WI38 (cell line): ENCODE results near the gene CYLD.

ENCODE experiments used
- H3K4me3 ChIP-seq: 2 replicates; pipeline ENCODE4 v1.5.1; 2011; ENCODE audit warnings: low read depth, mild to moderate bottlenecking, control low read depth, low read length
- TF ChIP-seq, protein P1 (sequence below): IDR thresholded peaks from 2 replicates; pipeline ENCODE4 v1.5.1; 2012; ENCODE audit warnings: low read depth, mild to moderate bottlenecking, control low read depth, low read length

CYLD gene

DNA sequence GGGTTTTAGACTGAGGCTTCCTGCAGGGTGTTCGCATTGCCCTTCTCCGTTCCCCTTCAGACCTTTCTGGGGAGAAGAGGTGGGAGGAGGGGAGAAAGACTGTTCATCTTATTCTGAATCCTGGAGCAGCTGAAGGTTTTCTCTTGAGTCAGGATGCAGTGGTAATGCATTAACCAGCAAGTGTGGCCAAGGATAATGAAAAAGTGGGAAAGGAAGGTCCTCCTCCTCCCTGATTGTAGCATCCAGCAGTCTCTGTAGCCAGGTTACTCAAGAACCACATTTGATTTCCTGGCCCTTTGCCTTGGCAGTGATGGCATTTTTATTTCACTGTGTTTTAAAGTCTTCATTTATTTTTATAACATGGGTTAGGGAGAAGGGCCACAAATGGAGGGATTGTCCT lies 59.1 kb downstream of the CYLD start:
- TF ChIP-seq, protein P1, sequence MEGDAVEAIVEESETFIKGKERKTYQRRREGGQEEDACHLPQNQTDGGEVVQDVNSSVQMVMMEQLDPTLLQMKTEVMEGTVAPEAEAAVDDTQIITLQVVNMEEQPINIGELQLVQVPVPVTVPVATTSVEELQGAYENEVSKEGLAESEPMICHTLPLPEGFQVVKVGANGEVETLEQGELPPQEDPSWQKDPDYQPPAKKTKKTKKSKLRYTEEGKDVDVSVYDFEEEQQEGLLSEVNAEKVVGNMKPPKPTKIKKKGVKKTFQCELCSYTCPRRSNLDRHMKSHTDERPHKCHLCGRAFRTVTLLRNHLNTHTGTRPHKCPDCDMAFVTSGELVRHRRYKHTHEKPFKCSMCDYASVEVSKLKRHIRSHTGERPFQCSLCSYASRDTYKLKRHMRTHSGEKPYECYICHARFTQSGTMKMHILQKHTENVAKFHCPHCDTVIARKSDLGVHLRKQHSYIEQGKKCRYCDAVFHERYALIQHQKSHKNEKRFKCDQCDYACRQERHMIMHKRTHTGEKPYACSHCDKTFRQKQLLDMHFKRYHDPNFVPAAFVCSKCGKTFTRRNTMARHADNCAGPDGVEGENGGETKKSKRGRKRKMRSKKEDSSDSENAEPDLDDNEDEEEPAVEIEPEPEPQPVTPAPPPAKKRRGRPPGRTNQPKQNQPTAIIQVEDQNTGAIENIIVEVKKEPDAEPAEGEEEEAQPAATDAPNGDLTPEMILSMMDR: no peak
- H3K4me3 ChIP-seq: no peak overlapping the region

DNA sequence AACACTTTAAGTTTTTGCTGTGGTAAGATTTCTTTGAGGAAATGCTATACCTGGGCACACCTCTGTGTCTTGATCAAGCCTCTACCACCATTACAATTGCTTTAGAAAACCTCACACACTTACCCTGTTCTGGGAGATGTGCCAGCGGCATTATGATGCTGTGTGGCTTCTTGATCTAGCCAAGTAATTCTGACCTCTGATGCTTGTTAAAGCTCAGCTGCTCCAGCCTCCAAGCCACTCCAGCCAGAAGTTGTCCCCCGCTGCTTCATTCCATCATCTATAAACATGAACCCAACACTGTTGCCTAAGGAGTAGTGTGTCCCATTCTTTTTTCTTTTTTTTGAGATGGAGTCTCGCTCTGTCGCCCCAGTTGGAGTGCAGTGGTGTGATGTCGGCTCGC lies 60.1 kb downstream of the CYLD start:
- TF ChIP-seq, protein P1: no peak
- H3K4me3 ChIP-seq: no peak overlapping the region

DNA sequence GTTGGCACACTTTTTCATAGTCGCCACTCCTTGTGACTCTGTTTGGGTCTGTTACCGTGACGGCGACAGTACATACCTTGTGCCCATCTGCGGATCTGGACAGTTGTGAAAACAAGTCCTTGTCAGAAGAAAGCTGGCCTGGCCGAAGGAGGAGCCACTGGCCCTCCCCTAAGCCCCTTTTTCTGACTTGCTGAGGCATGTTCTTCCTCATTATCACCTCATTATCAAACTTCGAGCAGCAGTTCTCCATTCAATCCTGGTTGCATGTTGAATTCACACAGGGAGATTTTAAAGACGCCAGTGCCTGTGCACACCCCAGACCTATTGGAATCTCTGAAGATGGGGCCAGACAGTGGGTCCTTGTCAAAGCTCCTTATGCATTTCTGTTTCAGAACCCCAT lies 61.1 kb downstream of the CYLD start:
- TF ChIP-seq, protein P1: no peak
- H3K4me3 ChIP-seq: no peak overlapping the region

DNA sequence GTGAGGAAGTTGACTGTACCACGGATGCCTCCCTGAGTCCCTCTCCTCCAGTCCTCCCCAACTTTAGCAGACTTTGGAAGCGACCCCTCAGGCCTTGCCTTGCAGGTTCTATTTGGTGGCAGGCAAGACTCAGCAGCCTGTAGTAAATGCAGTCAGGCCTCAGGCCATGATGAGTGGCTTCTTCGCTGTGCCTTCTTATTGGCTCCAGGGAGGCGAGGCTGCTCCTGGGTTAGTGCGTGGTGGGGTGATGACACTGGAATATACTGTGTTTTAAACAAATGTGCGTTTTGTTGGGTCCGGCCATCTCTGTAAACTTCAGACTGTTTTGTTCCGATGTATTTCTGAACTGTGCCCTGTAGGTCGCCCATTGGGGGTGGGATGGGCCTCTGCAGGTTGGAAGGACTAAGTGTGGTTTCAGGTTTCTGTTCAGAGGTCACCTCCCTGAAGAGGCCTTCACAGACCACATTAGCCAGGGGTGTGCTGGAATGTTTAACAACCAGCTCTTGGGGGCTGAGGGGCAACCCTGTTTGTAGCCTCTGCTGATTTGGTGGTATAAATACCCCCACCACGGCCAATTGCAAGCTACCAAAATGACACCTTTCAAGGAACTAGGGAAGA lies 62.5 kb downstream of the CYLD start:
- TF ChIP-seq, protein P1: no peak

DNA sequence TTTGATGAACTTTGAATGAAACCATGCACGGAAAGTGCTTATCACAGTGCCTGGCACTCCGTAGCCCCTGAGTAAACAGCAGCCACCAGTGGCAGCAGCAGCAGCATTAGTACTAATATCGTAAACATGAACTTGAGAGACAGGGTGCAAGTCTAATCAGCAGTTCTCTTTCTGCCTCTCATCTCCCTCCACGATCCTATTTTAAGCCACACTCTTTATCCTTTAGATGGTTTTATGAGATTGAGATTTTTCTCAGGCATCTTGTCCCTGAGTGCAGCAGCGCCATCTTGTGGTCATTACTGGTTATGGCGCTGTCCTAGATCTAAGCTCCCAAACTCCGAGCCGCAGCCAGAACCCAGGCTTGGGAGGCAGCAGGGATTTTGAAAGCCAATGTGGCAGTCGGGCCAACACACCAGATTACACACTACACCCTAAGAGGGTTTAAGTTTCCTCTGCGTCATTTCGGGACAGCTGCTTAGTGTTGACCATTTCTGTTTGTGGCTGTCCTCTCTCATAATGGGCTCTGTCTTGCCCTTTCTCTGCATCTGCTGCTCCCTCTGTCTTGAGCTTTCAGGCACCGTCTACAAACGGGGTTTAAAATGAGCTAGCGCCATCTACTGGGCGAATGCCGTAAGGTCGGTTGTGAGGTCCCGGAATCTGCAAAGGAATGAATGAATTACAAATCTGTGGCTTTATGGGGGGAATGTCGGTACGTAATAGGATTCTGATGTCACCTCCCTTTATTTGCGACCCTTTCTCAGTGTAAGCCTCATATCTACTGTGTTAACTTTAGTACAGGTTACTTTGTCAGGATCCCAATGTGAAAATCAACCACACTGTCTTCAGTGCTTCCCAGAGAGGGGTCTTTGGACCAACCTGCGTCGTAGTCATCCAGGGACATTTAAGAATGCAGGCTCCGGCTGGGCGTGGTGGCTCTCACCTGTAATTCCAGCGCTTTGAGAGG lies 64.5 kb downstream of the CYLD start:
- H3K4me3 ChIP-seq: peak overlapping the region; percentile 57
- TF ChIP-seq, protein P1: peak; percentile 74

More for the DNA sequence above, 62.5 kb downstream of the CYLD start:
- no peak overlapping the region for H3K4me3 ChIP-seq

DNA sequence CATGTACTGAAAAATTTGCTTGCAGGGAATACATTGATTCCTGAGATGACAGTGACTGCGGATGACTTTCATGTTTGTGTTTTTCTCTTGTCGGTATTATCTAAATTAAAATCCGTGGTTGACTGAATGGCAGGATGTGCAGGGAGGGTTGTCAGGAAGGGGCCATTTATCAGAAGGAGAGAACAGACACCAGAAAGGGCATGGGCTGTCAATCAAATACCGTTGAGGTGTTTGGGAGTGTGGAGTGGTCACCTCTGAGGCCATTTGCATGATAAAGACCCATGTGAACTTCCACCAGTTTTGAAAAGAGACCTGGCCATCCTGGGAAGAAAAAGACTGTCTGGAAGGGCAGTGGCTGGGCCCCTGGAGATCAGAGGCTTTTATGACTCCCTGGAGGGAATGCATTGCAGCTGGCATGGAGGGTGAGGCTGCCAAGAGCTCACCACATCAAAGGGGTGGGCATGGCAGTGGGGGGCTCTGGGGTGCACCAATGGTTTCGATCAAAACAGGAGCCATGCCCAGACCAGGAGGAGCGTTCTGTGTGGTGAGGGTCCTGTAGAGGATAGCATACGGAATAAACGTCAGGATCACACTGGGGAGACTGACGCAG lies 67.1 kb downstream of the CYLD start:
- TF ChIP-seq, protein P1: no peak
- H3K4me3 ChIP-seq: no peak overlapping the region

DNA sequence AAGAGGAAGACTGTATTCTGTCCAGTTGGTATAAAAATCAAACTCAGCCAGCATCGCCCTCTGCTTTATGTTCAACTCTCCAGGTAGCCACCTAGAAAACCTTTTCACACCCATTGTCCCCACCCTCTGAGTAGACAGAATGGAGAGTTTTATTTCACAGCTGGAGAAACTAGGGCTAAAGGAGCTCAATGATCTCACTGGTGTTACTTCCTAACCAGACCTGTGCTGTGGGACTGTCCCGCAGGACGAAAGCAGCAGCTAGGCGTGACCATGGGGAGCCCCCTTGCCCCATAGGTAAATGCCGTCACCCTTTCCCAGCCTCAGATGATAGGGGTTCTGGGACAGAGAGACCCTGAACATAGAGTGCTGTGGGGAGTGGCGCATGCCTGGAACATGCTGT lies 67.7 kb downstream of the CYLD start:
- no peak overlapping the region for H3K4me3 ChIP-seq
- TF ChIP-seq, protein P1: no peak
